GM12878 (cell line): ENCODE data around the gene NFKBIZ. TPM values are rescaled to one million over a fixed set of nuclear protein-coding genes. Genes with fewer than 3 reads are reported as not detected.

ENCODE experiments used
- ATAC-seq: fragments of 200-7000 bp; cut with Tn5 transposase; 3 replicates; pipeline ENCODE4 v1.9.1; 2020; ENCODE audit warnings: mild to moderate bottlenecking, moderate library complexity
- BruUV-seq: library from RNA; stranded (reverse); fragments of 400-500 nt; replicated peaks from 2 replicates; lab custom pipeline; 2021; lab: Mats Ljungman, UMichigan
- CTCF ChIA-PET: fragments of 300-600 bp; sonication (Branson Sonifier 250); formaldehyde crosslinking; extraction: SDS; loops from one replicate; lab custom pipeline; 2021; ENCODE audit warnings: inconsistent platforms; lab: Yijun Ruan, JAX
- POLR2A ChIA-PET: fragments of 350-600 bp; formaldehyde crosslinking; extraction: SDS; loops from one replicate; lab custom pipeline; 2021; ENCODE audit warnings: inconsistent platforms; lab: Charles Lee
- RAD21 ChIA-PET: fragments of 300-600 bp; sonication (Branson Sonifier 250); formaldehyde crosslinking; loops from one replicate; lab custom pipeline; 2023; ENCODE audit warnings: antibody characterized with exemption; ENCODE audit not compliant: unreplicated experiment; lab: Charles Lee
- SMC1A ChIA-PET: fragments of 300-600 bp; sonication (Branson Sonifier 250); formaldehyde crosslinking; loops from one replicate; lab custom pipeline; 2023; ENCODE audit not compliant: unreplicated experiment, uncharacterized antibody; lab: Charles Lee
- DNase-seq: peaks from one replicate; pipeline ENCODE4 v3.0.0-alpha.2; 2011; ENCODE audit warnings: low read depth, low spot score
- FAIRE-seq: peaks from 3 replicates; lab custom pipeline; 2011; peaks lifted over from hg19 to GRCh38; lab: Jason Lieb, UNC
- H2AFZ ChIP-seq: 2 replicates; pipeline ENCODE4 v1.6.0; 2011; ENCODE audit warnings: low read depth, low read length, control low read depth; ENCODE audit not compliant: control insufficient read depth
- H3K27ac ChIP-seq: 2 replicates; pipeline ENCODE4 v1.5.1; 2011; ENCODE audit warnings: control low read depth; ENCODE audit not compliant: control insufficient read depth, insufficient read depth
- H3K27me3 ChIP-seq, 2 experiments: replicated peaks in 1 of 2; 2 replicates each; pipeline versions ENCODE4 v1.6.0 to v1.6.1; 2011; ENCODE audit warnings: low read length in 1 of 2; ENCODE audit not compliant: control insufficient read depth in 2 of 2, insufficient read depth in 2 of 2
- H3K36me3 ChIP-seq, 2 experiments: 2 replicates each; pipeline ENCODE4 v1.5.1; 2011; ENCODE audit warnings: low read length in 1 of 2; ENCODE audit not compliant: control insufficient read depth in 2 of 2, insufficient read depth in 2 of 2
- H3K4me1 ChIP-seq: 2 replicates; pipeline ENCODE4 v1.6.1; 2011; ENCODE audit warnings: mild to moderate bottlenecking, low read length, moderate library complexity, mixed read lengths; ENCODE audit not compliant: control insufficient read depth, insufficient read depth
- H3K4me2 ChIP-seq: 2 replicates; pipeline ENCODE4 v1.6.0; 2011; ENCODE audit warnings: control low read depth; ENCODE audit not compliant: control insufficient read depth, insufficient read depth
- H3K4me3 ChIP-seq: fragments of 200-600 bp; sonication (generic); 2 replicates; pipeline ENCODE4 v1.5.1; 2016
- H3K79me2 ChIP-seq: 2 replicates; pipeline ENCODE4 v1.6.0; 2011; ENCODE audit warnings: low read length; ENCODE audit not compliant: control insufficient read depth, insufficient read depth
- H3K9ac ChIP-seq: 2 replicates; pipeline ENCODE4 v1.8.0; 2011; ENCODE audit warnings: low read length, control low read depth, mixed read lengths; ENCODE audit not compliant: control insufficient read depth, insufficient read depth
- H3K9me3 ChIP-seq: replicated peaks from 3 replicates; pipeline ENCODE4 v1.5.1; 2011; ENCODE audit warnings: mild to moderate bottlenecking, low read length; ENCODE audit not compliant: control insufficient read depth, insufficient read depth
- H4K20me1 ChIP-seq: 2 replicates; pipeline ENCODE4 v1.6.0; 2011; ENCODE audit not compliant: control insufficient read depth, insufficient read depth
- EP300 ChIP-seq, 2 experiments: fragments of 150-350 bp in 1 of 2; IDR thresholded peaks; 2 replicates each; pipeline ENCODE4 v1.6.1; 2011 to 2012; ENCODE audit warnings: low read depth in 2 of 2, low read length in 2 of 2, borderline replicate concordance in 1 of 2, improper control_type of control experiment in 1 of 2, inconsistent platforms in 1 of 2; ENCODE audit not compliant: control insufficient read depth in 1 of 2
- IRF3 ChIP-seq: fragments of 450-650 bp; IDR thresholded peaks from 2 replicates; pipeline ENCODE4 v1.6.1; 2014; ENCODE audit warnings: mild to moderate bottlenecking
- MLLT1 ChIP-seq: fragments of 450-650 bp; IDR thresholded peaks from 2 replicates; pipeline ENCODE4 v1.6.1; 2016; ENCODE audit warnings: mild to moderate bottlenecking
- NBN ChIP-seq: fragments of 450-650 bp; IDR thresholded peaks from 2 replicates; pipeline ENCODE4 v1.6.1; 2016
- NFYA ChIP-seq: IDR thresholded peaks from 2 replicates; pipeline ENCODE4 v1.6.1; 2011; ENCODE audit warnings: low read depth, mild to moderate bottlenecking, low read length, improper control_type of control experiment, borderline replicate concordance
- RELB ChIP-seq: fragments of 450-650 bp; IDR thresholded peaks from 2 replicates; pipeline ENCODE4 v1.6.1; 2017; ENCODE audit warnings: low read depth, mild to moderate bottlenecking, moderate library complexity
- RUNX3 ChIP-seq: IDR thresholded peaks from 2 replicates; pipeline ENCODE4 v1.6.1; 2012; ENCODE audit warnings: low read length, inconsistent platforms
- SIN3A ChIP-seq: IDR thresholded peaks from 2 replicates; pipeline ENCODE4 v1.6.1; 2012; ENCODE audit warnings: low read depth, low read length, improper control_type of control experiment
- SPI1 ChIP-seq: IDR thresholded peaks from 2 replicates; pipeline ENCODE4 v1.6.1; 2011; ENCODE audit warnings: low read depth, mild to moderate bottlenecking, low read length, moderate library complexity, borderline replicate concordance; ENCODE audit not compliant: insufficient read depth
- TCF12 ChIP-seq: IDR thresholded peaks from 2 replicates; pipeline ENCODE4 v1.6.1; 2011; ENCODE audit warnings: low read depth, mild to moderate bottlenecking, low read length
- ZNF384 ChIP-seq: IDR thresholded peaks from 2 replicates; pipeline ENCODE4 v1.6.1; 2012; ENCODE audit warnings: low read depth, mild to moderate bottlenecking, low read length, improper control_type of control experiment, borderline replicate concordance
- WGBS: methylation state at CpG from one replicate; pipeline ENCODE4 v1.1.6; 2016; ENCODE audit warnings: low lambda C conversion rate; ENCODE audit not compliant: insufficient replicate concordance, insufficient coverage; ENCODE audit errors: missing lambda C conversion rate; 5-methylcytosine and 5-hydroxymethylcytosine counted together
- in situ Hi-C: fragments of 300-500 bp; cut with MboI; formaldehyde crosslinking; loops from 9 replicates; pipeline ENCODE4 v1.14.3; 2018; ENCODE audit warnings: mixed read lengths
- intact Hi-C: fragments of 100-400 bp; cut with micrococcal nuclease; formaldehyde crosslinking; loops from one replicate; pipeline ENCODE4 v1.14.2; 2022; ENCODE audit not compliant: unreplicated experiment
- polyA plus RNA-seq, 11 experiments: library from polyadenylated mRNA; depleted of rRNA in 4 of 11; unstranded in 6 of 11; stranded (reverse) in 5 of 11; fragments of >200 nt; fragmentation: Nextera tagmentation in 4 of 11; fragmentation: Illumina TruSeq in 1 of 11; extraction: Ambion mirVana in 4 of 11; extraction: Trizol in 1 of 11; gene quantifications; 1 replicate in 1 of 11; 2 replicates in 10 of 11; pipeline versions ENCODE4 v1.2.1 to v1.2.3, GENCODE V29; 2011 to 2016; ENCODE audit warnings: inconsistent platforms in 2 of 11, missing spikeins in 2 of 11, low read depth in 1 of 11
- total RNA-seq, 4 experiments: library from RNA; depleted of rRNA in 3 of 4; stranded (reverse); fragments of >200 nt in 3 of 4; fragmentation: Illumina TruSeq in 1 of 4; extraction: Trizol in 1 of 4; gene quantifications; 2 replicates each; pipeline versions ENCODE4 v1.2.1 to v1.2.3, GENCODE V29; 2013 to 2021

The NFKBIZ gene
- total and polyA plus RNA-seq, 10 of the 15 experiments (the other 5 are each of a cell fraction or from before 2014, with no cell fraction given): 6.3 to 53.8 (median 17.3) TPM

GRCh38 chr3:101836652-101837598, 12.4 kb upstream of the NFKBIZ start:
- H3K4me1 ChIP-seq: peaks cover 40% of the 10 kb centered on the region
- H3K27me3 ChIP-seq: no peaks in the 10 kb centered on the region
- 27% methylated on average over 3 of the region's 3 CpGs for WGBS
- H3K4me2 ChIP-seq: peak overlapping the region; percentile 56
- POLR2A ChIA-PET: interaction anchor here (0.7 to 6.0 kb wide), 8 partner anchors 10 to 101 kb away, joined by 3 to 40 read pairs (median 4); partner anchors contain the start of gene NFKBIZ
- no peak for FAIRE-seq
- peak overlapping the region; percentile 32; the same call in 1 of the 2 replicates for H3K4me3 ChIP-seq
- RAD21 ChIA-PET: interaction anchor here (0.7 to 2.7 kb wide), 10 partner anchors 10 to 392 kb away, joined by 3 to 18 read pairs (median 6); no protein-coding TSS in a partner anchor
- peak; percentile 35 for ATAC-seq
- TF ChIP-seq SPI1 (peak; percentile 59; the same call in 1 of the 2 replicates), NBN (peak; percentile 56; the same call in 1 of the 2 replicates), MLLT1 (peak; percentile 66; the same call in 1 of the 2 replicates), NFYA (no peak), EP300 (IDR thresholded peaks at IDR 0.05; ENCODE audit: borderline replicate concordance in 1 of 2, control insufficient read depth in 1 of 2, low read depth in 2 of 2, low read length in 2 of 2) (peak in 1 of 2 experiments; percentile 19; a peak in 1 of 4 replicates), RELB (peak; percentile 60; the same call in 1 of the 2 replicates), ZNF384 (peak; percentile 68), SIN3A (no peak), TCF12 (no peak), IRF3 (no peak), RUNX3 (0 out of 2 replicates have a peak, but pooled peaks have one; percentile 7)
- intact Hi-C loops: no loop called here
- CTCF ChIA-PET: interaction anchor here (0.7 to 1.9 kb wide), 4 partner anchors 10 to 389 kb away, joined by 3 to 10 read pairs (median 4); no protein-coding TSS in a partner anchor
- in situ Hi-C loops: no loop called here
- H4K20me1 ChIP-seq: 0 out of 2 replicates have a peak, but pooled peaks cover 3% of the 10 kb centered on the region
- H3K36me3 ChIP-seq: peaks cover under 1 to 16% of the 10 kb centered on the region in 2 experiments; a peak in 3 of 4 replicates
- H3K27ac ChIP-seq: 0 out of 2 replicates have a peak overlapping the region, but pooled peaks have one; percentile 27
- H3K9ac ChIP-seq: peak overlapping the region; percentile 30; the same call in 1 of the 2 replicates
- H2AFZ ChIP-seq: no peak overlapping the region
- SMC1A ChIA-PET: interaction anchor here (0.8 to 3.9 kb wide), 12 partner anchors 8 to 391 kb away, joined by 3 to 23 read pairs (median 4); partner anchors contain the start of gene NFKBIZ
- DNase-seq: no peak
- H3K9me3 ChIP-seq: peaks cover 1% of the 10 kb centered on the region; the same call in 1 of the 3 replicates
- no TSS peak for BruUV-seq
- peaks cover 95% of the 10 kb centered on the region for H3K79me2 ChIP-seq
